Kasumi-1 (cell line): ENCODE results near the gene FAM229B.
A peak's percentile ranks its signal among the peaks of the same experiment; 100 is the strongest.
"Not testable (repeated sequence)": the region's sequence is repeated elsewhere in the genome, so short reads cannot be mapped to it uniquely, and the experiment has no call there.

Experiments
- DNase-seq, 2 experiments: peaks; one replicate each; lab custom pipeline; 2025; lab: John Stamatoyannopoulos, UW

The FAM229B gene

DNA sequence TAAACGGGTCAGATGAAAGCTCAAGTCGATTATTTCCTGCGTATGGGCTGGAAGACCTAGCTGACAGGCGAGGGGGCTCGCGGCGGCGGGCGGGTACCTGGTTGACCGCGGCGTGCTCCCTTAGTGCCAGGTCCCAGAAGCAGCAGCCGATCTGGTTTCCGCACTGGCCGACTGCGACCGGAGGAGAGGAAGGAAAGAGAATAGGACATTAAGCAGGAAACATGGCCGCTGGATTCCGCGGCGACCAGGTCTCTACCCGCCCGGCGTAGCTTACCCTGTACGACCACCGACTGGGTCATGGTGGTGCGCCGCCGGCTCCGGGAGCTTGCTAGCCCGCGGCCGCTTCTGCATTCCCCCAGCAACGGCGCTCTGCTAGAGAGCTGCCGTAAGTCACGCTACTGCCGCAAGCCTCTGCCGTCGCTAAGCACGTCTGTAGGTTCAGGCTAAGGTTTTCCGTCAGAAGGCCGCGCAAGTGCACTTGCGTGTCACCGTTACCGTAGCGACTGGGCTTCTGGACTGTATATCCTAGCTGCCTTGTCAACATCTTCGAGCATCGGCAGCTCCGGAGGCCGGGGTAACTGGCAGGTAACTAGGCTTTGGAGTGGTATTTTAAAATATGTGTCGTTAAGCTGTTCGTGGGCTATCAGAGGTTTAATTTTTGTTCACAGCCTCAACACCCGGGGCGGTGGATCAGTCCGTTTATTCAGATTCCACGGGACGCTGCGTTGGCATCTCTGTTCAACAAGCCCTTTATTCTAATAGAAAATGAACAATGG is at the start of gene FAM229B, which contains the start of gene TUBE1:
TSS of gene FAM229B (plus strand) at position 456 of the 776 bp plus-strand sequence. CDS start 11,693 bp downstream, outside the sequence.
TSS of gene TUBE1 (minus strand) at position 347 of the 776 bp plus-strand sequence. CDS start at position 299, 48 bp downstream.
- peak; percentile 97 for DNase-seq

DNA sequence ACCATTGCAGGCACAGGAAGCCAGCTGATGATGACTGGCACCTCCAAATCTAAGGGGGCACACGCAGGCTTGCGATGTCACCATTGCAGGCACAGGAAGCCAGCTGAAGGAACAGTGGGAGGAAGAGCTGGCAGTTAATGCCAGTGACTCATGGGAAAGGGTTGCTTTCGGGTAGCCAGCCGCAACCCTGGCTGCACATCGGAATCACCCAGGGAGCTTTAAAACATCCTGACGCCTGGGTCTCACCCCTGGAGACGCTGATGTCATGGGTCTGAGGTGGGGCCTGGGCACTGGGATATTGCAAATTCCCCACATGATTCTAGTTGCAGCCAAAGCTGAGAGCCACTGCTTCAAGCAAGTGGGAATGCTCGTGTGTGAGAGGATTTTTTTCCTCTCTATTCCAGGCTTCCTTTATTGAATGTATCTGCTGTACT is 49.6 kb upstream of the FAM229B start:
- no peak for DNase-seq

DNA sequence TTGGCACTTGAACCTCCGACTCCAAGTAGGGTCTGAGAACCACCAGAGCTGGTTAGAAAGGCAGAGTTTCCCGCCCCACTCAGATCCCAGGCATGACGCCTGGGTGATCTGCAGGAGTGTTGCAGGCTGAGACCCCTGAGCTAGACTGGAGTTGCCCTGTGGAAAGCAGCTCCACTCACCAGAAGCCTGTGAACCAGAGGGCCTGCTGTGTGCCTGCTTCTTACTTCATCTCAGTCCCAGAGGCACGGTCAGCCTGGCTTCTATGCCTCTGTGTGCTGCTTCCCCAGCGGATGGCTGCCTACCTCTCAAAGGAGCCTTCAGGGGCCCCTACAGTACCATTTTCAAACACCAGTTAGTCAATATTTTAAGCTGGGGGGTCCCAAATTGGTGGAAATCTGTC is 49.1 kb upstream of the FAM229B start:
- no peak for DNase-seq

GRCh38 chr6:112038756-112039430 is 48.5 kb upstream of the FAM229B start:
- DNase-seq: no peak

- no peak for DNase-seq
These were observed 48.0 kb upstream of the FAM229B start for GRCh38 chr6:112039431-112039770.

- DNase-seq: peak in 1 of 2 experiments; percentile 19
These were observed 46.4 kb upstream of the FAM229B start for GRCh38 chr6:112040956-112041355.

GRCh38 chr6:112041535-112041934 is 45.9 kb upstream of the FAM229B start:
- DNase-seq: no peak

DNA sequence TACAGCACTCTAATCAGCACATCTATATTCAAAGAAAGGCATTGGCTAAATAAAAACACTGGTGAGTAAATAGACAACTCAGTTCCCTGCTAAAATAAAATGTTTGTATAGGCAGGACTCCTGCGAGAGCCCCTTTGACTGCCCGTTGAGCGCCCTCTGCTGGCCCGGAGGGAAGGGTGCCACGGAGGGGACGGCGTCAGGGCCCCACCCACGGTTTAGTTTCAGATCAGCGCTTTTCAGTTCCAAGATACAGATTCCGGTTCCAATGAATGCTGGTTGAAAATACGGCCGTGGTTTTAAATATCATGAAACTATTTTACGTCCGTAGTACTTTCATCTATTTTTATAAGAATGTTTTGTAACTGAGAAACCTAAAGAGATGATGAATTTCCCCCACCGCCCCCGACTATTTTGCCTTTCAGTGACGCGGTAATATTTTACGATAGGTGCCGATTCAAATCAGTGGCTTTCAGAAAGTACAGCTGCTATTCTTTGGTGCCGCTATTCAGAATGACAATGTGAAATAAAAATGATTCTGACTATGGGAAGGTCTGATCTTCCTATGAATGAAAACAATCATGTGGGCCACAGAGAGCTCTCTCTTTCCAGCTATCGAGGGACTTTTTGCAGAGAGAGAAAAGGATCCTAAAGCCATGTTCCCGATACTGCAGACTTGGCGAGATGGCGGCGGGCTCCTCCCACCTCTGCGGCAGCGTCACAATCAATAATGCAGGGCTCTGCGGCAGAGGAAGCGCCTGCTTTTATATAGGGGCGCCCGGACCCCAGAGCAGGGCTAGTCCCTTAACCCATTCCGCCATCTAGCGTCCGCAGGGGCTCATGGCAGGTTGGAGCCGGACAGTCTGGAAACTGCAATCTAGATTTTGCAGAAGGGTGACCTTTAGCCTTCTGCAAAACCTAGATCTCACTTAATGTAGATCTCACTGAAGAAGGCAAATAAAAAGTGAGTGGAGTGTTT is 44.1 kb upstream of the FAM229B start:
- peak; percentile 87 to 88 for DNase-seq

DNA sequence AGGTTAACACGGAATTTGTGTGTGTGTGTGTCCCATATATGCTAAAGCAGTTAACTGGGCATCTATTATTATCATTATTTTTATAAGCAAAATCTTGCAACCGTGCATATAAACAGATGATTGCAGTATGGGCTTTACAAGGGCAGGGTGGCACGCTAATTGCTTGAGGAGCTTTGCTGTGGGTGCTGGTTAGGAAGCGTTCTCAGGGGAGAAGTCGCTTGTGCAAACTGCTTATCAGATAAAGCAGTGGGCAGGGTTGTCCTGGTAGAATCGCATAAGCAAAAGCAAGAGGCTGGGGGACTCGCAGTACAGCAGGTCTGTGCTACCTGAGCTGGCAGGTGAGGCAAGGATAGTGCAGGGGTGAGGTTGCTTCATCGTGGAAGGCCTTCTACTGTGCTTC is 43.2 kb upstream of the FAM229B start:
- no peak for DNase-seq

GRCh38 chr6:112044856-112045255 is 42.5 kb upstream of the FAM229B start:
- DNase-seq: no peak

GRCh38 chr6:112047523-112047922 is 39.9 kb upstream of the FAM229B start:
- DNase-seq: not testable (repeated sequence)

DNA sequence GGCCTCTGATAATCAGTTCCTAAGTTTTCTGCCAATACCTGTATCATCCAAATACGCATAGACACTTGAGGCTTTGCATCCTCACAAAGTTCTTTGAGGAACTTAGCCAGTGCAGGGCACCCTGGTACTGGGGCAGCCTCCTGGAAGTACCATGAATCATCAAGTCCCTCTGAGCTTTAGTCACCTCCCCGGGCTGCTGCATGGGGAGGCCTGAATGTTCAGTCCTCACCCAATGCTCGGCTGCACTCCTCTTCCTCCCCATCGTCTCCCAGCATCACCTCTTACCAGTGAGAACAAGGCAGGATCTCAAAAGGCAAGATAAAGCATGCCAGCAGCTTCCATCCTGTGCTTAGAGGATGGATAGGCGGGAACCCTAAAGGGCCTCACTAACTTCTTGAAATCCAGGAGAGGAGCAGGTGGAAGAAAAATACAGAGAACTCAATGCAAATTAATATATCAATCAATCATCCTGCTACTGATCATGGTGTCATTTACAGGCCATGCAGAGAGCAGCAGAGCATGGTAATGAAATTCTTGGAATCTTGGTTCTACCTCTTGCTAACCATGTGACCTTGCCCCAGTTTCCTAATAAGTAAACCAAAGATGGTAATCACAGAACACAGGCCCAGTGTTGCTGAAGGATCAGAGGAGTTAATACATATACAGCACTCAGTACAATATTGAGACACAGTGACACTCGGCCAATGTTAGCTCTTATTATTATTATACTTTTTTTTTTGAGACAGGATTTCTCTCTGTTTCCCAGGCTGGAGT is 38.2 kb upstream of the FAM229B start:
- no peak for DNase-seq

- no peak for DNase-seq
These were observed 37.4 kb upstream of the FAM229B start for GRCh38 chr6:112049996-112050395.

GRCh38 chr6:112050429-112050828 is 37.0 kb upstream of the FAM229B start:
- no peak for DNase-seq

- DNase-seq: not testable (repeated sequence)
These were observed 36.1 kb upstream of the FAM229B start for GRCh38 chr6:112051251-112051740.

DNA sequence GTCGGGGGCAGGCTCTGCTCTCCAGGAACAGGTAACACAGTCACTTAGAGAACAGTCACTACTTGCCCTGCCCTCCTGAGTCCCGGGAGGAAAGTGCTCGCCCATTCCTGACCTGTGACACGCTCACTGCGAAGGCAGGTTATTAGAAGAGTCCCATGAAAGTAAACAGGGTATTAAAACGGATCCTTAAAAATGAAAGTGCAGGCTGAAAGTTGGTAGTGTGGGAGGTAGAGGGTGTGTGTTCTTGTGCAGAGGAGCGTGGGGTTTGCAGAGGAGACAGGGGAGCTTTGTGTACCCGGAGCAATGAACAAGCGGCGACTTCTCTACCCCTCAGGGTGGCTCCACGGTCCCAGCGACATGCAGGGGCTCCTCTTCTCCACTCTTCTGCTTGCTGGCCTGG is 33.4 kb upstream of the FAM229B start, which contains the start of gene CCN6:
TSS of gene CCN6 (plus strand) at position 104 of the 400 bp plus-strand sequence. CDS start at position 358, 254 bp downstream.
- DNase-seq: no peak

DNA sequence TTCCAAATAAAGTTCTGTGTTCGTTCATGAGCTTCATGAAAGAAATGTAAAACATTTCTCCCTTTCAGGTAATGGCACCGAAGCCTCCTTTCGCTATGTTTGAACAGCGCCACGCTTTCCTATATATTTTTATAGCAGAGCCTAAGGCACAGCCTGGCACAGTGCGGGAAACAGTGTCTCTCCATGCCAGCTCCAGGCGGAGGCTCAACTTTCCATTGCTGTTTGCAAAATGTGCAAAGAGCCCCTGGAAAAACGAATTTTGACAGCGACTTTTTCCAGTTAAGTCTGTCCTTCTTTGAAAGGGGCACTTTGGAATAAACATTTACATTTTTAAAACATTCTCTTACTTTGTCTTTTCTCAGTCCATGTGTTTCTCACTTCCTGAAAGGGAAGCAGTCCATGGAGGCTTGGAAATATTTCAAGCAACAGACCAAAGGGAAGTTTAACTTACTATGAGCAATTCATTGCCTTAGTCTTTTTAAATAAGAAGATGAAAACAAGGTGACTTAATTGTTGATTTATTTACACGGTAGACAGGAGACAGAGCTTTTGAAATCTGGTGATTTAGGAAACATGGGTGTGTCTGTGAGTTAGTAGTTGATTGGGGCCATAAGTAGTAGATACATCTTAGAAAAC is 32.7 kb upstream of the FAM229B start:
- DNase-seq: no peak

- peak in 1 of 2 experiments; percentile 21 for DNase-seq
These were observed 29.0 kb upstream of the FAM229B start for GRCh38 chr6:112058243-112059032.

- no peak for DNase-seq
These were observed 25.8 kb upstream of the FAM229B start for GRCh38 chr6:112061605-112062004.

GRCh38 chr6:112062966-112063365 is 24.4 kb upstream of the FAM229B start:
- no peak for DNase-seq
